HL-60 (cell line): ENCODE measurements around the gene APOC4.
"Not testable (repeated sequence)": the region's sequence is repeated elsewhere in the genome, so short reads cannot be mapped to it uniquely, and the experiment has no call there.

ENCODE experiments used
- DNase-seq, 2 experiments: peaks; one replicate each; pipeline ENCODE4 v3.0.0-alpha.2; 2010 to 2020; ENCODE audit warnings: low read depth in 1 of 2, low spot score in 1 of 2
- H3K27ac ChIP-seq: fragments of 250-450 bp; sonication (Bioruptor Pico); replicated peaks from 2 replicates; pipeline ENCODE4 v1.5.1; 2020; ENCODE audit warnings: mild to moderate bottlenecking, moderate library complexity
- H3K27me3 ChIP-seq: fragments of 250-450 bp; sonication (Bioruptor Pico); 2 replicates; pipeline ENCODE4 v1.5.1; 2021; ENCODE audit warnings: mild to moderate bottlenecking, moderate library complexity; ENCODE audit not compliant: insufficient read depth, poor library complexity, severe bottlenecking
- H3K4me3 ChIP-seq: replicated peaks from 2 replicates; pipeline ENCODE4 v1.5.1; 2011; ENCODE audit warnings: mild to moderate bottlenecking, control low read depth, low read length; ENCODE audit not compliant: insufficient read depth
- GABPA ChIP-seq: IDR thresholded peaks from 2 replicates; pipeline ENCODE4 v1.6.1; 2012; ENCODE audit warnings: low read depth
- POLR2AphosphoS5 ChIP-seq: IDR thresholded peaks from 2 replicates; pipeline ENCODE4 v1.6.1; 2012; ENCODE audit warnings: low read depth
- SPI1 ChIP-seq: IDR thresholded peaks from 2 replicates; pipeline ENCODE4 v1.6.1; 2012; ENCODE audit warnings: low read depth, mild to moderate bottlenecking, borderline replicate concordance
- TF ChIP-seq, protein P1 (sequence below): IDR thresholded peaks from 2 replicates; pipeline ENCODE4 v1.6.1; 2012; ENCODE audit warnings: low read depth; ENCODE audit not compliant: insufficient replicate concordance
- TF ChIP-seq, protein P2 (sequence below): IDR thresholded peaks from one replicate; pipeline ENCODE4 v1.5.1; 2011; ENCODE audit warnings: low read length, control low read depth, inconsistent platforms; ENCODE audit not compliant: insufficient read depth

The APOC4 gene

DNA sequence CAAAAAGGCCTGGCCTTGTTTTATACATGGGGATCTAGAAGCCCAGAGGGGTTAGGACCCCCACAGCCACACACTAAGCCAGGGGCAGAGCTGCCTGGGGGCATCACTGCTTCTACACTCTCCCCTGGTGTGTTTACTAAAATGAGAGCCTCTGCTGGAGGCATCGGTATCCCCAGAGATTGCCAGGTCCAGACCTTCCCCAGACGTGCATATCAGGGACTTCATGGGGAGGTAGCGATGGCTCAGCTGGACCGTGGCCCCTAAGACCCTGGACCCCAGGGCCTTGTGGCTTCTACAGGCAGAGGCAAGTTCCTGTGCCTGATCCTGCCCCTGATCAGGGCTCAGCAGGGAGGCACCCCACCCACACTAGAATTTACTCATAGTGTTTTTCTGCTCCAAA lies 26.6 kb downstream of the APOC4 start:
- TF ChIP-seq POLR2AphosphoS5 (no peak), GABPA (no peak), SPI1 (no peak)
- TF ChIP-seq, protein P1, sequence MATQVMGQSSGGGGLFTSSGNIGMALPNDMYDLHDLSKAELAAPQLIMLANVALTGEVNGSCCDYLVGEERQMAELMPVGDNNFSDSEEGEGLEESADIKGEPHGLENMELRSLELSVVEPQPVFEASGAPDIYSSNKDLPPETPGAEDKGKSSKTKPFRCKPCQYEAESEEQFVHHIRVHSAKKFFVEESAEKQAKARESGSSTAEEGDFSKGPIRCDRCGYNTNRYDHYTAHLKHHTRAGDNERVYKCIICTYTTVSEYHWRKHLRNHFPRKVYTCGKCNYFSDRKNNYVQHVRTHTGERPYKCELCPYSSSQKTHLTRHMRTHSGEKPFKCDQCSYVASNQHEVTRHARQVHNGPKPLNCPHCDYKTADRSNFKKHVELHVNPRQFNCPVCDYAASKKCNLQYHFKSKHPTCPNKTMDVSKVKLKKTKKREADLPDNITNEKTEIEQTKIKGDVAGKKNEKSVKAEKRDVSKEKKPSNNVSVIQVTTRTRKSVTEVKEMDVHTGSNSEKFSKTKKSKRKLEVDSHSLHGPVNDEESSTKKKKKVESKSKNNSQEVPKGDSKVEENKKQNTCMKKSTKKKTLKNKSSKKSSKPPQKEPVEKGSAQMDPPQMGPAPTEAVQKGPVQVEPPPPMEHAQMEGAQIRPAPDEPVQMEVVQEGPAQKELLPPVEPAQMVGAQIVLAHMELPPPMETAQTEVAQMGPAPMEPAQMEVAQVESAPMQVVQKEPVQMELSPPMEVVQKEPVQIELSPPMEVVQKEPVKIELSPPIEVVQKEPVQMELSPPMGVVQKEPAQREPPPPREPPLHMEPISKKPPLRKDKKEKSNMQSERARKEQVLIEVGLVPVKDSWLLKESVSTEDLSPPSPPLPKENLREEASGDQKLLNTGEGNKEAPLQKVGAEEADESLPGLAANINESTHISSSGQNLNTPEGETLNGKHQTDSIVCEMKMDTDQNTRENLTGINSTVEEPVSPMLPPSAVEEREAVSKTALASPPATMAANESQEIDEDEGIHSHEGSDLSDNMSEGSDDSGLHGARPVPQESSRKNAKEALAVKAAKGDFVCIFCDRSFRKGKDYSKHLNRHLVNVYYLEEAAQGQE = no peak
- TF ChIP-seq, protein P2, sequence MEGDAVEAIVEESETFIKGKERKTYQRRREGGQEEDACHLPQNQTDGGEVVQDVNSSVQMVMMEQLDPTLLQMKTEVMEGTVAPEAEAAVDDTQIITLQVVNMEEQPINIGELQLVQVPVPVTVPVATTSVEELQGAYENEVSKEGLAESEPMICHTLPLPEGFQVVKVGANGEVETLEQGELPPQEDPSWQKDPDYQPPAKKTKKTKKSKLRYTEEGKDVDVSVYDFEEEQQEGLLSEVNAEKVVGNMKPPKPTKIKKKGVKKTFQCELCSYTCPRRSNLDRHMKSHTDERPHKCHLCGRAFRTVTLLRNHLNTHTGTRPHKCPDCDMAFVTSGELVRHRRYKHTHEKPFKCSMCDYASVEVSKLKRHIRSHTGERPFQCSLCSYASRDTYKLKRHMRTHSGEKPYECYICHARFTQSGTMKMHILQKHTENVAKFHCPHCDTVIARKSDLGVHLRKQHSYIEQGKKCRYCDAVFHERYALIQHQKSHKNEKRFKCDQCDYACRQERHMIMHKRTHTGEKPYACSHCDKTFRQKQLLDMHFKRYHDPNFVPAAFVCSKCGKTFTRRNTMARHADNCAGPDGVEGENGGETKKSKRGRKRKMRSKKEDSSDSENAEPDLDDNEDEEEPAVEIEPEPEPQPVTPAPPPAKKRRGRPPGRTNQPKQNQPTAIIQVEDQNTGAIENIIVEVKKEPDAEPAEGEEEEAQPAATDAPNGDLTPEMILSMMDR = no peak
- no peak for DNase-seq
- no peaks in the 10 kb centered on the region for H3K27me3 ChIP-seq
- no peak overlapping the region for H3K27ac ChIP-seq
- H3K4me3 ChIP-seq = no peak overlapping the region

DNA sequence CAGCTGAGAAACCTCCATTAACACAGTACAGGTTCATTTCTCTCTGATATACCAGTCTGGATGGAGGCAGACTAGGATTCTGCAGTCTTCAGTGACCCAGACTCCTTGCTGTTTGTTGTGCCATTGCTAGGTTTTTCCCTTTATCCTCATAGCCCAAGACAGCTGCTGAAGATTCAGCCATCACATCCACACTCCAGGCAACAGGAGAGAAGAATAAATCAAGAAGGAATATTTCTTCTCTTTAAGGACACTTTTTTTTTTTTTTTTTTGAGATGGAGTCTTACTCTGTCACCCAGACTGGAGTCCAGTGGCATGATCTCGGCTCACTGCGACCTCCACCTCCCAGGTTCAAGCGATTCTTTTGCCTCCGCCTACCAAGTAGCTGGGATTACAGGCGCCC lies 27.4 kb downstream of the APOC4 start:
- no peaks in the 10 kb centered on the region for H3K27me3 ChIP-seq
- H3K27ac ChIP-seq = no peak overlapping the region
- TF ChIP-seq, protein P2 = no peak
- TF ChIP-seq, protein P1 = no peak
- TF ChIP-seq POLR2AphosphoS5 = no peak
- no peak for TF ChIP-seq GABPA
- TF ChIP-seq SPI1 = no peak
- H3K4me3 ChIP-seq = no peak overlapping the region
- DNase-seq = no peak

DNA sequence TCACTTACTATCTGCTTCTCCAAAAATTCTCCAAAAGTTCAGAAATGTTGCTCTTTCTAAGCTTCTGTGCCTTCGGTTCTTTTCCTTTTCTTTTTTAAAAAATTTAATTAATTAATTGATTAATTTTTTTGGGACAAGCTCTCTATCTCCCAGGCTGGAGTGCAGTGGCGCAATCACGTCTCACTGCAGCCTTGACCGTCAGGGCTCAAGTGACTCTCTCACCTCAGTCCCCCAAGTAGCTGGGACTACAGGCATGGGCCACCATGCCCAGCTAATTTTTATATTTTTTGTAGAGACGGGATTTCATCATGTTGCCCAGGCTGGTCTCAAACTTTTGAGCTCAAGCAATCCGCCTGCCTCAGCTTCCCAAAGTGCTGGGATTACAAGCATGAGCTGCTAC lies 29.4 kb downstream of the APOC4 start:
- not testable (repeated sequence) for H3K27me3 ChIP-seq, H3K27ac ChIP-seq, H3K4me3 ChIP-seq, DNase-seq

DNA sequence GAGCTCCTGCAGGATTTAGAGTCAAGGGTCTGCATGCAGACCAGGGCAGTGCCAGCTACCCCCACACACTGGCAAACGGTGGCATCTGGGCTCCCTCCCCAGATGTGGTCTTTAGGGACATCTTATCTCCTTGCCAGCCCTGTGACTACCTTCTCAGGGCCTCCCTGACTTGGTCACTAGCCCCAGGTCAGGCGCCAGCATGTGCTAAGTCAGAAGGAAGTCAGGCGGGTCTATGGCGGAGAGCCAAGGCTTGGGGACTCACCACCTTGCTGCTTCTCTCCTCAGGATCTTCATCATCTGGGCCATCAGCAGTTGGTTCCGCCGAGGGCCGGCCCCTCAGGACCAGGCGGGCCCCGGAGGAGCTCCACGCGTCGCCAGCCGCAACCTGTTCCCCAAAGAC lies 30.8 kb downstream of the APOC4 start:
- Histone ChIP-seq H3K27ac (no peak overlapping the region), H3K27me3 (no peaks in the 10 kb centered on the region), H3K4me3 (no peak overlapping the region)
- DNase-seq = no peak
- no peak for TF ChIP-seq POLR2AphosphoS5

DNA sequence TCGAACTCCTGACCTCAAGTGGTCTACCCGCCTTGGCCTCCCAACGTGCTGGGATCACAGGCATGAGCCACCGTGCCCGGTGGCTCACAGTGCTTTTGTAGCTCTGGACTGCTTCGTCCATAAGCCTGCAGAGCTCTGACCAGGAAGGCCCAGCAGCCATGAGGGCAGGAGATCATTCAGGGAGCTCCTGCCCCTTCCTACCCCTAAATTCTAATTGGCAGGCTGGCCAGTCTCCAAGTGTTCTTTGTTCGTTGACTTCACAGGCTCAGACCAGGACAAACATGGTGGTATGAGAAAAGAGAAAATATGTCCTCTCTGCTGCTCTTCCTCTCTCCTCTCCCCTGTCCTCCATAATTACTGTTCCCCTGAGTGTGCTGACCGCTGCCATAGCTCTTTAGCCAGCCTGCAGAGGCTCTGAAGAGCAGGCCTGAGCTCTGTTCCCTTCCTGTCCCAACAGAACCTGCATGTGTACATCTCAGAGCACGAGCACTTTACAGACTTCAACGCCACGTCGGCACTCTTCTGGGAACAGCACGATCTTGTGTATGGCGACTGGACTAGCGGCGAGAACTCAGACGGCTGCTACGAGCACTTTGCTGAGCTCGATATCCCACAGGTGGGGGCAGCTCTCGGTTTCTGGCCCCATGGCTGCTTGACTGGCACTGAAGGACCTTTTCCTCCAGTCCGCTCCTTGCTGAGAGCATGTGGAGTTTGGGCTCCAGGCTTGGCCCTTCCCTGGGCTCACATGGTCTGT lies 32.1 kb downstream of the APOC4 start:
- DNase-seq = no peak
- Histone ChIP-seq H3K4me3 (no peak overlapping the region), H3K27ac (no peak overlapping the region), H3K27me3 (no peaks in the 10 kb centered on the region)
- TF ChIP-seq GABPA = no peak
- no peak for TF ChIP-seq POLR2AphosphoS5
- TF ChIP-seq, protein P1 = no peak
- TF ChIP-seq, protein P2 = no peak
- TF ChIP-seq SPI1 = no peak
